GM18909 (cell line): Measurements from ENCODE around the gene ABCG1.
"Not testable (repeated sequence)": the region's sequence is repeated elsewhere in the genome, so short reads cannot be mapped to it uniquely, and the experiment has no call there.

ENCODE experiments used
- ATAC-seq: cut with Tn5 transposase; IDR thresholded peaks from one replicate; pipeline ENCODE4 v1.9.1; 2021; ENCODE audit warnings: mild to moderate bottlenecking; ENCODE audit not compliant: unreplicated experiment, poor library complexity

Gene ABCG1

DNA sequence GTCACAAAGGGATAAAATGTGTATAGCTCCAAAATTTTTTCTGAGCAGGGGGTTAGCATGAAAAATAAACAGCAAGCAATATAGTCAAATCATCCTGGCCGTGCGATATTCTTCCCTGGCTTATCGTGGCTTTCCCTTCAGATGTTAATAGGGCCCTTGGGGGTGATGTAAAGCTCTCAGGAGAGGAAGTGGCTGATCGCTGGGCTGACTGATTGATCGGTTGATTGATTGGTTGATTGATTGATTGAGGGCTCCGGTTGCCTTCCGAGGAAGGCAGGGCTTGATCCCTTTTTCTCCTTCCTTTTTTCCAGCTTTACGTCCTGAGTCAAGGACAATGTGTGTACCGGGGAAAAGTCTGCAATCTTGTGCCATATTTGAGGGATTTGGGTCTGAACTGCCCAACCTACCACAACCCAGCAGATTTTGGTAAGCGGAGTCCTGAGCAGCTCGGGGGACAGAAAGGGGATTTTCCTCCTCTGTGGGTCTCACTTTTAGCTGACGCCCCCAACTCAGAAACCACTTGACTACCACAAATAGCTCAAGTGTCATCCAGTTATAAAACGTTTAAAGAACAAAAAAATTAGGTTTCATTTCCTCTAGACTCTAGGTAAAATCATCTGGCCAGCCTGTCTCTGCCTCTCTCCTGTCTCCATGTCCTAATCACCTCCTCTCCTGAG lies 66.8 kb downstream of the ABCG1 start:
- ATAC-seq = no peak

DNA sequence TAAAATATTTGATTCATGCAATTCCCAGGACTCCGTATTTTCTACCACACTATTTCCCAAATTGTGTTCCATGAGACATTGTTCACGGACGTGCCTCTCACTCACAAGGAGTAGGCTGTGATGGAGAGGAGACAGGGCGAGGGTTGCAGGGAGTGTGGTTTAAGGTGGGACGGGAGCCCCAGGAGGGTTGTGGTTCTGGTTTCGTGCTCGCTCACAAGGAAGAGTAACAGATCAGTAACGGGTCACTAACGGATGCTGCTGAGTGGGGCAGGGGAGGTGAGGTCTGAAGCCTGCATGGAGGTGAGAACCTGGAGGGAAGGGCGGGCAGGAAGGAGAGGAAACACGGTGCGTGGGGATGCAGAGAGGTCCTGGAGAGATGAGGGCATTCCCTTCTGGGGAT lies 67.5 kb downstream of the ABCG1 start:
- no peak for ATAC-seq

DNA sequence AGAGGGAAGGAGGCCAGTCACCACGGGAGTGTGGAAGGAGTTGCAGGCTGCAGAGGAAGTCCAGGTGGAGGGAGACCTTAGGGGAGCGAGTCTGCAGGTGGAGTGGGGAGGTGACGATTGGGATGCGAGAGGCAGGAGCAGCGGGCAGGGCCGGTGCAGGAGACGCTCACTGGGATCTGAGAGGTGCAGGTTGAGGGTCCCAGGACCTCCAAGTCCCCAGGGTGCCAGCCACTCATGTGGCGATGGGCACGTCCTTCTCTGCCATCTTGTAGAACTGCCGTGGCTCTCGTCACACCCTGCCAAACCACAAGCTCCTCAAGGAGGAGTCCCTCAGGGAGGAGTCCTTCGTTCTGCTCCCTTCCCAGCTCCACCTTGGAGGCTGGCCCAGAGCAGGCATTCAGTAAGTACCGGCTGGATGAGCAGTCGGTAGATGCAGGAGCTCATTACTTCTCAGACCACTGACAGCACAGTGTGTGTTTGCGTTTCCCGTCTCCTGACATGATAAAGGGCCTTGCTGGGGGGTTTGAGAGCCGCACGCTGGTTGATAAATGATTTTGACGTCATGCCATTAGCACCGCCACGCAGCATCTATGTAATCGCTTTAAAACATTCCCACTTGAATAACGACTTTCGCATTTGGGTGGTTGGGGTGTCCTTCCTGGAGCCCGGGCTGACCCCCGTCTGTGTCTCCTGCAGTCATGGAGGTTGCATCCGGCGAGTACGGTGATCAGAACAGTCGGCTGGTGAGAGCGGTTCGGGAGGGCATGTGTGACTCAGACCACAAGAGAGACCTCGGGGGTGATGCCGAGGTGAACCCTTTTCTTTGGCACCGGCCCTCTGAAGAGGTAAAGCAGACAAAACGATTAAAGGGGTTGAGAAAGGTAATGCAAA lies 68.5 kb downstream of the ABCG1 start:
- no peak for ATAC-seq

DNA sequence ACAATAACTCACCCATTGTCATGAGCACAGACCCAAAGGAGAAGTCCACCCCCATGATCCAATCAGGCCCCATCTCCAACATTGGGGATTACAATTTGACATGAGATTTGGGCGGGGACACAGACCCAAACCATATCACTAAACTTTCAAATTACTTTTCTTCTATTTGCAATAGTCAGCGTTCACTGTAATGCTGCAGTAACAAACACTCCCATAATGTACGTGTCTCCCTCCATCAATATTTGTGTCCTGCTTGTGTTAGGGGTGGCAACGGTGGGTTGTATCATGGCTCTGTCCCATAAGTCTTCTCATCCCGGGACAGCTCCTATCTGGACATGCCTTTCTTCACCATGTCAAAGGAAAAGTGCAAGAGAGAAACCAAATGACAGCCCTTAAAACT lies 70.0 kb downstream of the ABCG1 start:
- ATAC-seq = no peak

DNA sequence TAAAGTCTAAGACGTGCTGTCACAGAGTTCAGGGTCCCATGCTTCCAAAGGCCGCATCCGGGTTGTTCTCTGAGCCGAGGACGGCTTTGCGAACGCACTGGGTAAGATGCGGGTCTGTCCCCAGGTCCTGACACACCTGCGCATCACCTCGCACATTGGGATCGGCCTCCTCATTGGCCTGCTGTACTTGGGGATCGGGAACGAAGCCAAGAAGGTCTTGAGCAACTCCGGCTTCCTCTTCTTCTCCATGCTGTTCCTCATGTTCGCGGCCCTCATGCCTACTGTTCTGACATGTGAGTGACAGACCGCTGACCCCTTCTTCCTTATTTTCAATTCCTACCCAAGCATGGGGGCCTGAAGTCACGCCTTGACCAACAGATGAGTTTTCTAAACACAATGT lies 71.0 kb downstream of the ABCG1 start:
- no peak for ATAC-seq

DNA sequence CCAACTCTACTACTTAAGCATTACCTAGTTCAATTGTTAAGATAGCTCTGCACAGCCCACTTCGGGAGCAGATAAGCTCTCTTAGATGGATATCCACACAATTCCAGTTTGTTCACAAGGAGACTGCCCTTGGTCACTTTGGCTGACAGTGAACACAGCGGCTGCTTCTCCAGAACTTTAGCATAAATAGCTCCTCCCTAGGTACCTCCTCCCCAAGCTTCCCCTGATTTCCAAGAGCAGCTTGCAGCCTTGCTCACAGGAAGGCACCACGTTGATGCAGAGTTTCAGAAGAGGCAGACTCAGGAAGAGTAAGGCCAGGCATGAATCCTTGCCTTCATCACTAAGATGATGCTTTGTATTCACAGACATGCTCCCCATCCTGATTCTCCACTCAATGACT lies 71.6 kb downstream of the ABCG1 start:
- ATAC-seq = no peak

DNA sequence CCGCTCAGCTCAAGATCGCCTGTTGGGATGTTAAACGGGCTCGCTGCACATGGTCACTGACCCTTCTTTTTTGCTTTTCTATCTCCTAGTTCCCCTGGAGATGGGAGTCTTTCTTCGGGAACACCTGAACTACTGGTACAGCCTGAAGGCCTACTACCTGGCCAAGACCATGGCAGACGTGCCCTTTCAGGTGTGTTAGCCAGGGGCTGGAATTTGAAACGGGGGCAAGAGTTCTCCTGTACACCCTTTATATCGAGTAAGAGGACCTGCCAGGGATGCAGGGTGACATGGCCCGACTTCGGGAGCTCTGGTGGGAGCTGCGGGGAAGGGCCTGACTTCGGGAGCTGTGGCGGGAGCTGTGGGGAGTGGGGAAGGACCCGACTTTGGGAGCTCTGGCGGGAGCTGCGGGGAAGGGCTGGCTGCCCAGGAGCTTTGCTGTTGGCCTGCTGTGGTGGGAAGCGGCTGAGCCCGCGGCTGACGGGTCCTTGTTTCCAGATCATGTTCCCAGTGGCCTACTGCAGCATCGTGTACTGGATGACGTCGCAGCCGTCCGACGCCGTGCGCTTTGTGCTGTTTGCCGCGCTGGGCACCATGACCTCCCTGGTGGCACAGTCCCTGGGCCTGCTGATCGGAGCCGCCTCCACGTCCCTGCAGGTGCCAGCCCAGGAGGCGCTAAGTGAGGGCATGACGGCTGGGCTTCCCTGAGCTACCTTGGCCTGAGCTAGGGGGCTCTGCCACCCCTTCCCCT lies 72.2 kb downstream of the ABCG1 start:
- no peak for ATAC-seq

DNA sequence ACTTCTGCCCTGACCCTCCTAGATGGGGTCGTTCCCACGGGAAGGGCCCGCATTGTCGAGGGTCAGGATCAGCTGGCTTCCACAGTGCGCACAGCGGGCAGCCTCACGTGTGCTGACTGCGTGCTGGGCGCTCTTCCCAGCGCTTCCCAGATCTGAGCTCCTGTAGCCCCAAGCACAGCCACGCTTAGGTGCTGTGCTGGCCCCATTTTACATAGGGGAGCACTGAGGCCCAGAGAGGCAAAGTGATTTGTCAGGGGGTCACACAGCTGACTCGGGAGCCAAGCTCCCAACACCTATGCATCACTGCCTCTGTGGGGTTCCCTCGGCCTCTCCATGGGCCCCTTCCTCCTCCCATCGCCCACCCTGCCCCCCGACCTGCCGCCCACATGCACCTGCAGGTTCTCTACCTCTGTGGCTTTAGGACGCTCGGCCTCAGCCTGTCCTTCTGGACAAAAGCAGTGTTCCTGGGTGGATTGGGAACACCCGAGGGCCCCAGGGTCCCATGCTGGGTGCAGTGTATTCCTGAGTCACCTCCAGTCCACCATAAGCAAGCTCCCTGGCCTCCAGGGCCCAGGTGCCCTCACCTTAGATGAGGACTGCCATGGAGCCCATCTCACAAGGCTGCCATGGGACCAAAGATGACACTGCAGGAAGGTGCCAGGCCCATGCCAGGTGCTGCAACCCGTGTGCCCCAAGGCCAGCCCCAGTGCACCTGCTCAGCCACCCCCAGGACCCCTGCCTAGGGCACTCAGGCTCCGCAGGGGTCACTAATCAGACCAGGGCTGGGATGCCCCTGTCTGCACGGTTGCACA lies 73.0 kb downstream of the ABCG1 start:
- no peak for ATAC-seq

DNA sequence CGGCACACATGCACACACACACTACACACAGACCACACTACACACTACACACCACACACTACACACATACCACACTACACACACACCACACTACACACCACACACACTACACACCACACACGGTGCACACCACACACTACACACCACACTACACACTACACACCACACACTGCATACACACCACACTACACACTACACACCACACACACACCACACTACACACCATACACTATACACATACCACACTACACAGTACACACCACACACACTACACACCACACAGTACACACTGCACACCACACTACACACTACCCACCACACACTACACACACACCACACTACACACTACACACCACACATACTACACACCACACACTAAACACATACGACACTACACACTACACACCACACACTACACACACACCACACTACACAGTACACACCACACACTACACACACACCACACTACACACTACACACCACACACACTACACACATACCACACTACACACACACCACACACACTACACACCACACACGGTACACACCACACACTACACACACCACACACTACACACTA lies 73.7 kb downstream of the ABCG1 start:
- not testable (repeated sequence) for ATAC-seq

DNA sequence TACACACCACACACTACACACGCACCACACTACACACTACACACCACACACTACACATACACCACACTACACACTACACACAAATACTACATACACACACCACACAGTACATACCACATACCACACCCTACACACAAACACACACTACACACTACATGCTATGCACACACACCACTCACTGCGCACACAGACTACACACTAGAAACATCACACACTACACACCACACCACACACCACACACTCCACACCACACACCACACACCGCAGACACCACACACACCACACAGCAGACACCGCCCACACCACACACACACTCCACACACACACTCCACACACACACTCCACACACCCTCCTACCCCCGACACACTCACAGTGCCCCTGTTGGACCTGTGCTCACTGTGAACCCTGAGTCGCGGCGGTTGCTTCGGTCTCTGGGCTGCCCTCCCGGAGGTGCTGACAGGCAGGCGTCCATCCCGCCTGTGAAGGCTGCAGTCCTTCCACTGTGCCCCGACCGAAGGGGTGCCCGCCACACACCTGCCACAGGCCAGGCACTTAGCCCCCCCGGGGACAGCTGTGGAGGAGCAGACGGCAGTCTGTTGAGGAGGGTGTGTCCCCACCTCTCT lies 74.8 kb downstream of the ABCG1 start:
- no peak for ATAC-seq

DNA sequence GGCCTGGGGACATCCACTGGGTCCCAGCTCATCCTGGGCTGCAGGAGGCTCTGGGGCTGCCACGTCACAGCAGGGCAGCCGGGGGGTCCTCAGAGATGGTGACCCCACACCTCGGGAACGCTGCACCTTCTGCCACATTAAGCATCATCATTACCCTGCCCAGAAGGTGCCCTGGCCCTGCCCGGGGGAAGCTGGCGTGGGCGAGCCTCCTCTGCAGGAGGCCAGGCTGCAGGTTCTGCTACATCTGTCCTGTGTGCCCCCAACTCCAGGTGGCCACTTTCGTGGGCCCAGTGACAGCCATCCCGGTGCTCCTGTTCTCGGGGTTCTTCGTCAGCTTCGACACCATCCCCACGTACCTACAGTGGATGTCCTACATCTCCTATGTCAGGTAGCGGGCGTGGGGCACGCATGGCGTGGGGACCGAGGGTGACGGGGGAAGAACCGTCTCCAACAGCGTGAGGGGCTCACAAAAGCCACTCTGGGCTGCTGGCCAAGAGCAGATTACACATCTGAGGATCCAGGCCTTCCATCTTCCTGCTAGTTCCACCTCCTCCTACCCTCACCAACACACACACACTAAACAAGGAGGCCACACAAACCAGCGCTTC lies 75.4 kb downstream of the ABCG1 start:
- ATAC-seq = no peak

DNA sequence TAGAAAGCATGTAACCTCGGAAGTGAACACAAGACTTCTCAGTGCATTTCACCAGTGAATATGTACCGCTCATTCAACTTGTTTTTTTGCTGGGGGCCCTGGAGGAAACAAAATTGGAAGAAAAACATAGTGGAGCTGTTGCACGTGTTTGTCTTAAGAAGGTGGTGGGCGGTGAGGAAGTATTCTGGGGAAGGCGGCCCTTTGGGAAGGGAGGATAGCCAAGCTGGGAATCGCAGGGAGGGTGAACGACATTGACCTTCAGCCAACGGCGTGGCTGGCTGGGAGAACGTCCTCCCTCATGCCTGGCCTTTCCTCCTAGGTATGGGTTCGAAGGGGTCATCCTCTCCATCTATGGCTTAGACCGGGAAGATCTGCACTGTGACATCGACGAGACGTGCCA lies 76.9 kb downstream of the ABCG1 start:
- ATAC-seq = no peak

DNA sequence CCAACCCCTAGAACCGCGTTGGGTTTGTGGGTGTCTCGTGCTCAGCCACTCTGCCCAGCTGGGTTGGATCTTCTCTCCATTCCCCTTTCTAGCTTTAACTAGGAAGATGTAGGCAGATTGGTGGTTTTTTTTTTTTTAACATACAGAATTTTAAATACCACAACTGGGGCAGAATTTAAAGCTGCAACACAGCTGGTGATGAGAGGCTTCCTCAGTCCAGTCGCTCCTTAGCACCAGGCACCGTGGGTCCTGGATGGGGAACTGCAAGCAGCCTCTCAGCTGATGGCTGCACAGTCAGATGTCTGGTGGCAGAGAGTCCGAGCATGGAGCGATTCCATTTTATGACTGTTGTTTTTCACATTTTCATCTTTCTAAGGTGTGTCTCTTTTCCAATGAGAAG lies 77.6 kb downstream of the ABCG1 start:
- ATAC-seq = no peak

DNA sequence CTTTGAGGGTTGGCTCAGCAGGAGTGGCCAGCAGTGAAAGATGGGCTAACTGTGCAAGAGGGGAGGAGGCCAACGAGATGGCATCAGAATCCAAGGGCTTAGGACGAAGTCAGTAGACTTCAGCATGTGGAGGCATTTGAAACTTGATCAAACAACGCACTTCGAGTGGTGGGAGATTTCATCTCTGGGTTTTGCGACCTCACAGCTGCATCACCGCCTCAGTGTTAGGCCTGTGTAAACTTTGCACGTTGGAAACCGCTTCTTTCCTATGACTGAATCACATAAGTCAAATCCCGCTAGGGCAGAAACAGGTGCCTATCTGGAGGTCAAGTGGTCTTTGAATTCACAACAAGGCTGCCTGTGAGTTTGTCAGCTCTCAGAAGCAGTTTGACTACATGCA lies 78.4 kb downstream of the ABCG1 start:
- ATAC-seq = no peak

DNA sequence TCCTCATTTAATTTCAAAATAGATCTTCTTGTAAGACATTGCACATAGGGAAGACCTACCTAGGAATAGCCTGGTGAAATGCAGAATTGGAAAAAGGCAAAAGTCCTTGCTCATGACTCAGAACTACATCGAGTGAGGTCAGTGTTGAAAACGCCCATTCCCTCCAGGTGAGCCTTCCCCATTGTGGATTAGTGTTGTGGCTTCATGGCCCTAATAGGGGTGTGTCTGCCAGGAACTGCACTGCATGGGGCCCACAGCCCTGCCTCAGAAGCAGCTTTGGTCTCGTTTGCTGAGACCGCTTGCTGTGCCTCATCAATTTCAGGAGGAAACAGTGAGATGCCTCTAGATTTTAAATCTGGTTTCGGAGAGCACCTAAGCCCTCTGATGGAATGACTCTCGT lies 79.3 kb downstream of the ABCG1 start:
- ATAC-seq = no peak

DNA sequence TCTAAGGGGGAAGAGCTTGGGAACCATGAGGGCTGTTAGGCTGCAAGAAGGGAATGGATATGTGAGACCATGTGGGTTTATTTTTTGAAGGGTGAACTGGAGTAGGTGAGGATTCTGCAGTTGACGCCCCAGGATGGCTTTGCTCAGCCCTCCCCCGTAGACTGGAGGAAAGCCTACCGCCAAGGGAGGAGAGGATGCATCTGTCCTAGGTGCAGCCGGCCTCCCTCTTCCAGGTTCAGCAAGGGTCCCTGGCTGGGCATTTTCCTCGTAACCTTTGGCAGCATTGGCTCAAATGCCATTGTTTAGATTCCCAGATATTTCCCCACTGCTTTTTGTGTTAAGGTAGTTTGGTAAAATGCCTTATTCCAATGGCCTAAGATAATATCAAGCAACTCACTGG lies 79.7 kb downstream of the ABCG1 start:
- no peak for ATAC-seq

DNA sequence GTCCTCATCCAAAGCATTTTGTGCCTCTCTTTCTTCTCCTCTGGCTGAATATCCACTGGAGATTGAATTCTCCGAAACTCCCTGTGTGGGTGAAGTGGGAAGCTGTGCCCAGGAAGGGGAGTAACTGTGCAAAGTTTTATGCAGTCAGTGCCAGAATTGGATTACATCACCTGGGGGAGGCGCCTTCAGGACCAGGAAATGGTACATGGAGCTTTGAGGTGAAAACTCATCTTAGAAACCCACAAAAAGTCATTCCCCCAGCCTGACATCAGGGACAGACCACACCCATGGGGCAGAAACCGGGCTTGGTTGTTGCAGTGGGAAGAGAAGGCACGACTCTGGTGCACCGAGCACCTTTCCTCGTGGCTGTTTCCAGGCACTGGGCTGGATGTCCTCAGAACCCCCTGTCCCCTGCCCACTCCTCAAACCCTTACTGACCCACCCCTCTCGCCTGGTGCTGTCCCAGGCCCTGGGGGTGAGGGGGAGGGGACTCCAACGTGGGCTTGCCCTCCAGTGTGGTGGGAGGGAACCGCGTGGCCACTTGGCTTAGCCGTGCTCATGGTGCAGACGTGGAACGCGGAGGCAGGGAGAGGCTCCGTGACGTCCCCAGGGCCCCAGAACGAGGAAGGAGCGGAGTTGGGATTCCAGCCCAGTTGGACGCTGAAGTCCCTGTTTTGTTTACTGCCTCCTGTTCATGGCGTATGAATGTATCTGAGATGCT lies 80.5 kb downstream of the ABCG1 start:
- no peak for ATAC-seq

DNA sequence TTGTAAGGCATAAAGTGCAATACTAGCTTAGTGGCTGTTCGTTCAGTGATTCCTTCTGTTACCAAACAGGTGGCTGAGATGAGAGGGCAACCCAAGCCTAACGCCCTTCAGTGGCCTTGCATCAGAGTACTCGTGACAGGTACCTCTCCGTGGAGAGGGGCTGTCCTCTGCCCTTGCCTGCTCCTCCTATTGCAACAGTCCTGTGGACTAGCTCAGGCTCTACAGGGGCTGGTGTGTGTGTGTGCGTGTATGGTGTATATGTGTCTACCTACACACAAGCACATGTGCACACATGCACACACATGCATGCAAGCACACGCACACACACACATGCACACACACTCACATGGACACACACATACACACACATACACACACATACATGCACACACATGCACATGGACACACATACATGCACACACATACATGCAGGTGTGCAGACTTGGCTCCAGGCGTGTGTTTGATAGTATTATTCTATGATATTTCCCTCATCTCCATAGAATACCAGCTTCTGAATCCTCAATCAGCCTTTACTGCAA lies 81.2 kb downstream of the ABCG1 start:
- no peak for ATAC-seq
